ENCODE results near the gene CLRN3. TPM values are rescaled to one million over a fixed set of nuclear protein-coding genes. Genes with fewer than 3 reads are reported as not detected.

CLRN3 gene, protein sequence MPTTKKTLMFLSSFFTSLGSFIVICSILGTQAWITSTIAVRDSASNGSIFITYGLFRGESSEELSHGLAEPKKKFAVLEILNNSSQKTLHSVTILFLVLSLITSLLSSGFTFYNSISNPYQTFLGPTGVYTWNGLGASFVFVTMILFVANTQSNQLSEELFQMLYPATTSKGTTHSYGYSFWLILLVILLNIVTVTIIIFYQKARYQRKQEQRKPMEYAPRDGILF
- not detected for total RNA-seq

DNA sequence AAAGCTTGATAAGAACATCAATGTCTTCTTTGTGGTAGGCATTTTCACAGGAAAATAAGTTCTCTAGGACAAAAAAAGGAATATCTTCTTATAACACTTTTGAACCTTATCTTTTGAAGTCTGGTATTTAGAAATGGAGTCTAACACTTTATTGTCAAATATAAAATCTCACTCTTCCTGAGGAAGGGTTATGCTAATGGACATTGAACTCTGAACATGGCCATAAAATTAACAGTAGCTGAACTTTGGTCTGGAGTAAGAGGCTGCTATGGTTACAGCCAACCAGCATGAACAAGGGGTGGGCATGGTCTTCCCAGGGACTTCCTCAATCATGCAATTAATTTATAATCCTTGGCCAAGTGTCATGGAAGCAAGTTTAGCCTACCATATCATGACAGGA is at the start of gene CLRN3:
CLRN3 (minus strand) TSS at position 199 of the 400 bp plus-strand sequence; CDS start at position 42, 157 bp downstream.
- TF ChIP-seq, protein P1, sequence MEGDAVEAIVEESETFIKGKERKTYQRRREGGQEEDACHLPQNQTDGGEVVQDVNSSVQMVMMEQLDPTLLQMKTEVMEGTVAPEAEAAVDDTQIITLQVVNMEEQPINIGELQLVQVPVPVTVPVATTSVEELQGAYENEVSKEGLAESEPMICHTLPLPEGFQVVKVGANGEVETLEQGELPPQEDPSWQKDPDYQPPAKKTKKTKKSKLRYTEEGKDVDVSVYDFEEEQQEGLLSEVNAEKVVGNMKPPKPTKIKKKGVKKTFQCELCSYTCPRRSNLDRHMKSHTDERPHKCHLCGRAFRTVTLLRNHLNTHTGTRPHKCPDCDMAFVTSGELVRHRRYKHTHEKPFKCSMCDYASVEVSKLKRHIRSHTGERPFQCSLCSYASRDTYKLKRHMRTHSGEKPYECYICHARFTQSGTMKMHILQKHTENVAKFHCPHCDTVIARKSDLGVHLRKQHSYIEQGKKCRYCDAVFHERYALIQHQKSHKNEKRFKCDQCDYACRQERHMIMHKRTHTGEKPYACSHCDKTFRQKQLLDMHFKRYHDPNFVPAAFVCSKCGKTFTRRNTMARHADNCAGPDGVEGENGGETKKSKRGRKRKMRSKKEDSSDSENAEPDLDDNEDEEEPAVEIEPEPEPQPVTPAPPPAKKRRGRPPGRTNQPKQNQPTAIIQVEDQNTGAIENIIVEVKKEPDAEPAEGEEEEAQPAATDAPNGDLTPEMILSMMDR (IDR thresholded peaks at IDR 0.05; ENCODE audit: low read depth): no peak

DNA sequence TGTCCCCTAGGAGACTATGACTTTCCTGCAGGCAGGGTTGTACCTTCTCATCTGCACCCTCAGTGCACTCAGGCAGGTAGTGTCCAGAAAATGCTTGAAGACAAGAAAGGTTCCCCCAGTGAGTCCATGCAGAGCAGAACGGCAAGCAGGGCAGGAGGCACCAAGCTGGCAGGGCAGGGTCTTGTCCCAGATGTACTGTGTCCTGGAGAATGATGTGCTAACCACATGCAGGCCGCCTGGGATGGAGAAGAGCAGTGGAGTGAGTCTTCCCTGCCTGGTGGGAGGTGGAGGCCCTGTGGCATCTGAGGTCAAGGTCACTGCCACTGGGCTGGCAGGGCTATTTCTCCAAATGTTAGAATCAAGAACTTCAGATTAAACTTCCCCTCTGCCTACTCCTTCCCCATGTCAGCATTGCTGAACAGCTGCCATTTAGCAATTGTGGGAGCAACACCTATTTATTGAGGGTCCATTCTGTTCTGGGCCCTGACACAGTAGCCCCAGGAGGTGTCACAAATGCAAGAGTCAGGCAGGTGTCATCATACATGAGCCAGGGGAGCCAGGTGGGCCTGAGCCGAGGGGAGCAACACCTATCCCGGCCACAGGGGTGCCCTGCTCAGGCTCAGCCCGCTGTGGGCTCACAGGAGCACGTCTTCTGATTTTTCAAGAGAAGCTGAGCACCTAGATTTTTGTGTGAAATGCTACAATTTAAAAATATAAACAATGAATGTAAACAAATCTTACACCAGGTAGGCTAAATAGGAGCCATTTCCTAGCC is 48.3 kb upstream of the CLRN3 start:
- TF ChIP-seq, protein P1 (IDR thresholded peaks at IDR 0.05; ENCODE audit: low read depth): no peak

DNA sequence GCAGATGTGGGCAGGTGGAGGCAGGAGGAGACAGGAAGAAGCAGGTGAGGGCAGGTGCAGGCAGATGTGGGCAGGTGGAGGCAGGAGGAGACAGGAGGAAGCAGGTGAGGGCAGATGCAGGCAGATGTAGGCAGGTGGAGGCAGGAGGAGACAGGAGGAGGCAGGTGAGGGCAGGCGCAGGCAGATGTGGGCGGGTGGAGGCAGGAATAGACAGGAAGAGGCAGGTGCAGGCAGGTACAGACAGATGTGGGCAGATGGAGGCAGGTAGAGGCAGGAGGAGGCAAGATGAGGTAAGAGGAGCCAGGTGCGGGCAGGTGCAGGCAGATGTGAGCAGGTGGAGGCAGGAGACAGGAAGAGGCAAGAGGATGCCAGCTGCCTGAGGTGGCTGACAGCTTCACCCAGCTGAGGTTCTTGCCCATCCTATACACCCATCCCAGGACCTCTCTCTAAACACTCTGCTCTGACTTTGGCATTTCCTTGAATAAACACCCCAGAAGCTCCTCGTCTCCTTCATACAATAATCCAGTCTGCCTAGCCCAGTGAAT is 47.1 kb upstream of the CLRN3 start:
- TF ChIP-seq, protein P1 (IDR thresholded peaks at IDR 0.05; ENCODE audit: low read depth): no peak

DNA sequence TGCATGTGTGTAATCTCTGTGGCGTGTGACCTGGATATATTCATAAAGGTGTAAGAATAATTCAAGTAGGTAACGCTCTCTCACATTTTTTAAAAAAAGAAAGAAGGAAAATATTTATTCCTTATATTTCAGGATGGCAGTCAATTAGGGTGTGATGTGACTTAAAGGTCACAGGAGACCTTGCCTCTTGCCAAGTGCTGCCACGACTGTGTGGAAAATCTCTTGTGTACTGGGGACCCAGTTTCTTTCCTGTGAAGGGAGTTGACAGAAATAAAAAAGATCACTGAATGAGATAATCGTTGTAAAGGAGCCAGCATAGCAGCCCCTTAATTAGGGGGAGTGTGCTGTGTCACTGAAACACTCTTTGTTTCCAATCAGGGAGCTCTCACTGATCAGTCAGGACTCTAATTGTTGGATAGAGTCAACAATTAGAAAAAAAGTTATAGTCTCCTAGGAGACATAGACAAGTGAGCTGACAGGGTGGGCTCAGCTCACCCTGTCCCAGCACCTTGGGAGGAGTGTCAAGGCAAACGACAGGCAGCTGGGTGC is 45.2 kb upstream of the CLRN3 start:
- TF ChIP-seq, protein P1 (IDR thresholded peaks at IDR 0.05; ENCODE audit: low read depth): no peak

DNA sequence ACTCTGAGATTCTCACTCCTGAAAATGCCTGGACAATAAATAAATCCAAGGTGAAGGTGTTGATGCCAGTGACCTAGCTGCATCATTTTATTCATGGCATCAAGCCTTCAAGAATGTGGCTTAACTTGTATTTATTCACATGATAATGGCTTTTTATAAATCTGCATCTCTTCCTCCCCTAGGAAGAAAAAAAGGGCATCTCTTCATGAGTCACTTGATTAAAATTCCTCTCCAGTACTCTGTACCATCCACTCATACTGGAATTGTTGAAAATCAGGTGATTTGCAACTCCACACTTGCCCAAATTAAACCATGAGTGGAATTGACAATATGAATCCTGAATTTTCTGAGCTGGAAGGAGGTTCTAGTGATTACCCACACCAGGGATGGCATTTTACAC is 44.3 kb upstream of the CLRN3 start:
- TF ChIP-seq, protein P1 (IDR thresholded peaks at IDR 0.05; ENCODE audit: low read depth): no peak

DNA sequence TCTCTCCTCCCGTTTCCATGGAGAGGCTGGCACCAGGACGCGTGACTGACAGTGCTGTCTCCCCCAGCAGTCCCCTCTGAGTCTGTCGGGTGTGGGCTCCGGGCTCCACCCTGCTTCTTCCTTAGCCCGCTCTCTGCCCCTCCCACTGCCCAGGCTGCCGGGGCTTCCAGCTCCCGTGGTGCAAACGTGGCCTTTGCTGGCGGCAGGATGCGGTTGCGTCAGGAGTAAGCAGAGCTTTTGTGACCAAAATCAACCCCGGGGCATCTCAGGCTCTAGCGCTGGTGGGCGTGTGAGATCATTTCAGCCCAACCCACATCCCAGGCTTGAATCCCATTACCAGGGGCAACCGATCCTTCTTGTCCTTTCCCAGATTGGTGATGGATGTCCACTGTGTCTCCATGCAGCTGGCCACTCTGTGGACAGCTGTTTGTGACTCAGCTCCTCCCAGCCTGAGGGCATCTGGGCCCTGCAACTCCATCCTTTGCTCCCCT is 42.4 kb upstream of the CLRN3 start:
- TF ChIP-seq, protein P1 (IDR thresholded peaks at IDR 0.05; ENCODE audit: low read depth): no peak

DNA sequence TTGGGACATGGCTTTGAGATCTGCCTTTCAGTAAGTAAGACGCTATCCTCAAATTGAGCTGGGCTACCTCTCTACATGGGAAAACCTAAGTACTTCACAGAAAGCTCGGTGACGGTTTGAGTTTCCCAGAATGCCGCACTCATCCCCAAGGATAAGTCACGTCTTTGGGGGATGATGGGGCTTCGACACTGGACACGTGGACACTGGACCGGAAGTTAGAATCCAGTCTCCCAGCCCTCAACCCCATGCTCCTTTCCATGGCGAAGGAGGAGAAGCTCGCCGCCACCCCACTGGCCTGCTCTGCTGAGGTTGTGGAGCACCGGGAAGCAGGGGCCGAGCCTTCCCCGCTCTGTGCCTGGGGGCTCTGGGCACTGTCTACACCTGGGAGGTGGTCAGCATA is 41.6 kb upstream of the CLRN3 start:
- TF ChIP-seq, protein P1 (IDR thresholded peaks at IDR 0.05; ENCODE audit: low read depth): no peak

All from subcutaneous adipose tissue (tissue), 4 donors.